ENCODE measurements around the gene RANBP3L. TPM values are rescaled to one million over a fixed set of nuclear protein-coding genes. Genes with fewer than 3 reads are reported as not detected.

Gene RANBP3L
- total and polyA plus RNA-seq, 8 donors: 0.20 to 17.0 (median 1.9) TPM; not detected in 2

DNA sequence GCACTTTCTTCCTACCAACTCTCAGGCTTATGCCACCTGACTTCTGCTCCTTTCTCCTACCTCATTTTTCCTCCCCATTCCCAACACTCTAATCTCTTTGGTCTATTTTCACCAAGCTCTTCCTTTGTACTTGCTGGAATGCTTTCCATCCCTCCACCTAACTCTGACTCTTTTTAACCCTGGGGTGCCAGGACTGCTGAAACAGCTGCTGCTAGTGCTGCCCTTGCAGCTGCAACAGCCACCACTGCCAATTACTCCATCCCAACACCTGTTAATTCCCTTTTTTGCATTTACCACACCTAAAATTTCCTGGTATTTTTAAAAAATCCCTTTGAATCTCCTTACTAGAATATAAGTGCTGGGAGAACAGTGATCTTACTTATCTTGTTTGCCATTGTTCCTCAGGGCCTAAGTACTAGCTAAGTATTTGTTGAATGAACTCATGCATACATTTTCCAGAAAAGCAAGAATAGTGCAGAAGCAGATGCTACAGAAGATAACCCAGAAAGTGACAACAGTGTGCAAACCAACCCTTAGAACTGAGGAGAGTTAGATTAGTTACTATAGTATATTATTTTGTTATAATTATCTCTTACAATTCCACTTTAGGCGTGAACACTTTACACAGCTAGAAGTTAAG lies 71.4 kb downstream of the RANBP3L start:
- 50 to 84% (median 70%) methylated on average over 1 of the region's 1 CpG for WGBS, 5 donors
- no peaks in the 10 kb centered on the region for H3K9me3 ChIP-seq
- no peaks in the 10 kb centered on the region for H3K27me3 ChIP-seq
- no peak for DNase-seq
- intact Hi-C loops (cut with DNase I; ENCODE audit: low total_unique reads): no loop called here
- peak overlapping the region in 1 of 5 donors; percentile 32 for H3K27ac ChIP-seq
- TF ChIP-seq POLR2A (IDR thresholded peaks at IDR 0.05) (no peak), POLR2AphosphoS5 (IDR thresholded peaks at IDR 0.05) (no peak), EP300 (IDR thresholded peaks at IDR 0.05) (no peak)
- TF ChIP-seq, protein P1, sequence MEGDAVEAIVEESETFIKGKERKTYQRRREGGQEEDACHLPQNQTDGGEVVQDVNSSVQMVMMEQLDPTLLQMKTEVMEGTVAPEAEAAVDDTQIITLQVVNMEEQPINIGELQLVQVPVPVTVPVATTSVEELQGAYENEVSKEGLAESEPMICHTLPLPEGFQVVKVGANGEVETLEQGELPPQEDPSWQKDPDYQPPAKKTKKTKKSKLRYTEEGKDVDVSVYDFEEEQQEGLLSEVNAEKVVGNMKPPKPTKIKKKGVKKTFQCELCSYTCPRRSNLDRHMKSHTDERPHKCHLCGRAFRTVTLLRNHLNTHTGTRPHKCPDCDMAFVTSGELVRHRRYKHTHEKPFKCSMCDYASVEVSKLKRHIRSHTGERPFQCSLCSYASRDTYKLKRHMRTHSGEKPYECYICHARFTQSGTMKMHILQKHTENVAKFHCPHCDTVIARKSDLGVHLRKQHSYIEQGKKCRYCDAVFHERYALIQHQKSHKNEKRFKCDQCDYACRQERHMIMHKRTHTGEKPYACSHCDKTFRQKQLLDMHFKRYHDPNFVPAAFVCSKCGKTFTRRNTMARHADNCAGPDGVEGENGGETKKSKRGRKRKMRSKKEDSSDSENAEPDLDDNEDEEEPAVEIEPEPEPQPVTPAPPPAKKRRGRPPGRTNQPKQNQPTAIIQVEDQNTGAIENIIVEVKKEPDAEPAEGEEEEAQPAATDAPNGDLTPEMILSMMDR (IDR thresholded peaks at IDR 0.05): no peak
- H3K4me1 ChIP-seq: peaks cover 8 to 65% (median 32%) of the 10 kb centered on the region in 4 donors
- no peak overlapping the region for H3K4me3 ChIP-seq
- peaks cover 5 to 13% (median 7%) of the 10 kb centered on the region in 4 donors for H3K36me3 ChIP-seq

DNA sequence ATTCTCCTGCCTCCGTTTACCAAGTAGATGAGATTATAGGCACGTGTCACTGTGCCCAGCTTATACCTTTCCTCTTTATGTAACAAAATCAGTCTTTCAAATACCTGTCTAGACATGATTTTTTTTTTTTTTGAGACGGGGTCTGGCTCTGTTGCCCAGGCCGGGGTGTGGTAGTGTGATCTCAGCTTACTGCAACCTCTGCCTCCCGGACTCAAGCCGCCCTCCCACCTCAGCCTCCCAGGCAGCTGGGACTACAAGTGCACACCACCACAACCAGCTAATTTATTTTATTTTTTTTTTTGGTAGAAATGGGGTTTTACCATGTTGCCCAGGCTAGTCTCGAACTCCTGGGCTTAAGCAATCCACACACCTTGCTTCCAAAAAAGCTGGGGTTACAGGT lies 73.2 kb downstream of the RANBP3L start:
- Histone ChIP-seq H3K4me1 (peaks cover 8 to 58% (median 28%) of the 10 kb centered on the region in 4 donors), H3K36me3 (peaks cover 12 to 31% (median 25%) of the 10 kb centered on the region in 4 donors), H3K4me3 (no peak overlapping the region), H3K9me3 (no peaks in the 10 kb centered on the region), H3K27ac (peak overlapping the region in 4 of 5 donors; percentile 11 to 61 (median 45)), H3K27me3 (no peaks in the 10 kb centered on the region)
- no peak for DNase-seq
- WGBS, 5 donors: 93 to 100% (median 97%) methylated on average over 7 of the region's 7 CpGs
- intact Hi-C loops (cut with DNase I; ENCODE audit: low total_unique reads): no loop called here
- TF ChIP-seq POLR2A (IDR thresholded peaks at IDR 0.05): no peak
- no peak for TF ChIP-seq EP300 (IDR thresholded peaks at IDR 0.05)
- no peak for TF ChIP-seq POLR2AphosphoS5 (IDR thresholded peaks at IDR 0.05)
- TF ChIP-seq, protein P1 (IDR thresholded peaks at IDR 0.05): no peak

DNA sequence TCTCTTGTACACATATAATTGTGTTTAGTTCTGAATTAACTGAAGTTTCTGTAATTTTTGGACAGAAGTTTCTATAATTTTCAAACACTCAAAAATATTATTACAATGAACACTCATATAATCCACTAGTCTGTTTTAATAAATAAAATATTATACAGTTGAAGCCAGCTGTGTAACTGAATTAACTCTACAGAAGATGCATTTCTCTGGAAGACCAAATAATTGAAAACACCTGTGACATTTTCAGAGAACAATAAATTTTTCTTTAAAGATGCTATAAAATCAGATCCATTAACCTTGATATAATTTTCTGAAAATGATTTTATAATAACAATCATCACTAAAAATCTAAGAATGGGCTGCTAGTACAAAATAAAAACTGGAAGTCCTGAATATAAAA lies 74.7 kb downstream of the RANBP3L start:
- no peak overlapping the region for H3K4me3 ChIP-seq
- H3K27ac ChIP-seq: no peak overlapping the region
- intact Hi-C loops (cut with DNase I; ENCODE audit: low total_unique reads): no loop called here
- peaks cover 8 to 43% (median 19%) of the 10 kb centered on the region in 4 donors for H3K4me1 ChIP-seq
- H3K36me3 ChIP-seq: peaks cover 12 to 45% (median 36%) of the 10 kb centered on the region in 4 donors
- no peak for TF ChIP-seq POLR2AphosphoS5 (IDR thresholded peaks at IDR 0.05)
- TF ChIP-seq, protein P1 (IDR thresholded peaks at IDR 0.05): no peak
- TF ChIP-seq POLR2A (IDR thresholded peaks at IDR 0.05): no peak
- TF ChIP-seq EP300 (IDR thresholded peaks at IDR 0.05): no peak
- DNase-seq: no peak
- H3K9me3 ChIP-seq: no peaks in the 10 kb centered on the region
- H3K27me3 ChIP-seq: no peaks in the 10 kb centered on the region

DNA sequence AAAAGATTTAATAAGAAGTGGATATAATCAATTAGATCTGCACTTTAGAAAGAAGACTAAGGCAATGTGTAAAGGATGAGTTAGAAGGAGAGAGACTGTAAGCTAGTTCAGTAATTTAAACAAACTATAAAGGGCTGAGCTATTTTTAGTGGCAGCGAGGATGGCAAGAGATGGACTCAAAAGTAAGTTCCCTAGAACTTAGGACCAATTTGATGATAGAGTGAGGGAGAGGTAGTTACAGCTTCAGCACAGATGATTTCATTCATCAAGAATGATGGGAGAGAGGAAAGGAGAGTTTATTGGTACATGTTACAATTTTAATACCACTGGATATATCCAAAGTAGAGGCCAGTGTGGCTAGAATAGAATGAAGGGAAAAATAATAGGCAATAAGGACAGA lies 79.1 kb downstream of the RANBP3L start:
- Histone ChIP-seq H3K27me3 (no peaks in the 10 kb centered on the region), H3K36me3 (peaks cover 20 to 83% (median 71%) of the 10 kb centered on the region in 4 donors), H3K9me3 (no peaks in the 10 kb centered on the region), H3K4me3 (no peak overlapping the region), H3K27ac (no peak overlapping the region), H3K4me1 (peaks cover 0 to 8% (median under 1%) of the 10 kb centered on the region in 4 donors)
- intact Hi-C loops (cut with DNase I; ENCODE audit: low total_unique reads): no loop called here
- no peak for TF ChIP-seq POLR2A (IDR thresholded peaks at IDR 0.05)
- TF ChIP-seq, protein P1 (IDR thresholded peaks at IDR 0.05): no peak
- 78 to 98% (median 95%) methylated on average over 1 of the region's 1 CpG for WGBS, 5 donors
- no peak for DNase-seq

Measured in stomach (tissue), 9 donors.